ENCODE results near the gene ALKBH6.
"Not testable (repeated sequence)": the region's sequence is repeated elsewhere in the genome, so short reads cannot be mapped to it uniquely, and the experiment has no call there.

The ALKBH6 gene

GRCh38 chr19:36014012-36014924, at the start of gene ALKBH6:
Gene ALKBH6 (minus strand): TSS chr19:36014213. CDS start chr19:36013397, 816 bp downstream.
- DNase-seq (ENCODE audit: low read depth in 2 of 3, low spot score in 1 of 3) = peak; percentile 99 to 100 (median 100)

- DNase-seq (ENCODE audit: low read depth in 2 of 3, low spot score in 1 of 3) = no peak
These were observed 47.4 kb upstream of the ALKBH6 start for GRCh38 chr19:36061367-36061766.

DNA sequence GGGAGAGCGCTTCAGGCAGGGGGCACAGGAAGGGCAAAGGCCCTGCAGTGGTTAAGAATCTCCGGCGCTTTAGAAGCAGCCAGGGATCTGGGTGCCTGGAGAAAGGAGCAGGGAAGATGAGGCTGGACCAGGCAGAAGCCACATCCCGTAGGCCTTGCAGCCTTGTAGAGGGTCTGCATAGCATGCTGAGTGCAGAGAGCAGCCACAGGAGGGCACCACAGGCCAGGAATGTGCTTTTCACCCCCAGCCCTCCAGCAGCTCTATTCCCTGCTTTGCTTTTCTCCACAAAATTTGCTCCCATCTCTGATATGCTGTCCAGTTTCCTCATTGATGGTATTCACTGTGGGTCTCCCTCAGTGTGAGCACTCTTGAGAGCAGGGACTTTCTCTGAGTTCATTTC, 46.4 kb upstream of the ALKBH6 start:
- no peak for DNase-seq (ENCODE audit: low read depth in 2 of 3, low spot score in 1 of 3)

- DNase-seq (ENCODE audit: low read depth in 2 of 3, low spot score in 1 of 3) = no peak
These were observed 45.3 kb upstream of the ALKBH6 start for GRCh38 chr19:36059180-36059910.

DNA sequence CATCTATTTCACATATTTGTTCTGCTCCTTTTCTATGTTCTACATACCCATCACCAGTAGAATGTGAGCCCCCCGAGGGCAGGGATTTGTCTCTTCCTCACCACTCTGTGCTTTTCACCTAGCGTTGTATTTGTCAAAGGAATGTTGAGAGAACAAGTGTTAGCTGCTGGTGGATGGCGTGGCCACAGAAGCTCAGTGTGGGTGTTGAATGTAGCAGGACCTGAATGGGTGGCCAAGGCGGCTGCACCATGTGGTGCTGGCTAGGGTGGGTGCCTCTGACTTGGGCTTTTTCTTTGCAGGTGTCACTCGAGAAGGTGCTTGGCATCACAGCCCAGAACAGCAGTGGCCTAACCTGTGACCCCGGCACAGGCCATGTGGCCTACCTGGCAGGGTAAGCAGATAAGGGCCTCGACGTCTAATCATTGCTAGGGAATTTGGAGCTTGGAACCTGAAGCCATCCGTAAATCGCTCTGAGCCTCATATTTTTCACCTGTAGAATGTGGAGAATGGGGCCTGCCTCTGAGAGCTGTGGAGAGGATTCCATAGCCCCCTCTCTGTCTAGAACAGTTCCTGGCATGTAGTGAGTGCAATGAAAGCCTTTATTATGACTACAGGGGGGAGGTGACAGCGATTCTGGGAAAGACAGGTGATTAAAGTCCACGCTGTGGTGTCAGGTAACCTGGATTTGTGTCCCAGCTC, 44.6 kb upstream of the ALKBH6 start:
- no peak for DNase-seq (ENCODE audit: low read depth in 2 of 3, low spot score in 1 of 3)

- DNase-seq (ENCODE audit: low read depth in 2 of 3, low spot score in 1 of 3) = peak; percentile 89 to 94 (median 93)
These were observed 41.0 kb upstream of the ALKBH6 start, which contains the start of gene WDR62 for GRCh38 chr19:36054733-36055686. Gene WDR62 (plus strand): TSS chr19:36054897. CDS start chr19:36054972, 75 bp downstream.

DNA sequence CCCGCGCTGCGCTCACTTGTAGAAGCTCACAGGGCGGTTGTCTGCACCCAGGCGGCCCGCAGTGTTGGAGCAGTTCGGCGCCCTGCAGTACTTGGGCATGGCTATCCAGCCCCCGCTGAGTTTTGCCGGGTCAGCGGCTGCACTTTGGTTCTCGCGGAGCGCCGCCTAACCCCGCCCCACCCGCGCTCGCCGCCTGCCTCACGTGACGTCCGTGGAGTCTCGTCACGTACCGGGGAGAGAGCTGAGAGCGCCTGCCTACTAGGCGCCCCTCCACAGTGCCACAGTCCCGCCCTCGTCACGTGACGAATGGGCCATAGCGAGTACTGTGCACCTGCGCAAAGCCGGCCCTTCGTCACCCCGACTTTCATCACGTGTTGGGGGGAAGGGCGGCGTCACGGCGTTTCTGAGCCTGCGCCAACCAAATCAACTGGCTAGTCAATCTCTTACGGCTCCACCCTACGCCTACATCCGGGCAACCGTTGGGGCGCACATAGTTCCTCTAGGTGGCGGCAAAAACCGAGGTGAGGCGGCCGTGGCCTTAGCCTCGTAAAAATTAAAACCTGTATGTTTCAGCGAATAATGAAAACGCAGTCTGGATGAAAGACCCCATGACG, 40.2 kb upstream of the ALKBH6 start, which contains the start of gene THAP8:
Gene THAP8 (minus strand): TSS at position 167 of the 614 bp plus-strand sequence. CDS start 68 bp downstream, at position 99.
- DNase-seq (ENCODE audit: low read depth in 2 of 3, low spot score in 1 of 3) = peak; percentile 99 to 100 (median 99)

DNA sequence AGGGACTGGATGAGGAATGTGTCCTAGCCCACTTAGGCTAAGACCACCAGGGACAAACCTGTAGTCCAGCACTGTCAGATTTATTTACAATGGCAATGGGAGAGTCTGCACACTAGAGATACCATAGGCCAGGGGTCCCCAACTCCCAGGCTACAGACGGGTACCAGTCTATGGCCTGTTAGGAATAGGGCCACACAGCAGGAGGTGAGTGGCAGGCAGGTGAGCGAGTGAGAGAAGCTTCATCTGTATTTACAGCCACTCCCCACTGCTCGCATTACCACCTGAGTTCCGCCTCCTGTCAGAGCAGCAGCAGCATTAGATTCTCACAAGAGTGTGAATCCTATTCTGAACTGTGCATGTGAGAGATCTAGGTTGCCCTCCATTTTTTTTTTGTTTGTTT, 37.6 kb upstream of the ALKBH6 start:
- no peak for DNase-seq (ENCODE audit: low read depth in 2 of 3, low spot score in 1 of 3)

DNA sequence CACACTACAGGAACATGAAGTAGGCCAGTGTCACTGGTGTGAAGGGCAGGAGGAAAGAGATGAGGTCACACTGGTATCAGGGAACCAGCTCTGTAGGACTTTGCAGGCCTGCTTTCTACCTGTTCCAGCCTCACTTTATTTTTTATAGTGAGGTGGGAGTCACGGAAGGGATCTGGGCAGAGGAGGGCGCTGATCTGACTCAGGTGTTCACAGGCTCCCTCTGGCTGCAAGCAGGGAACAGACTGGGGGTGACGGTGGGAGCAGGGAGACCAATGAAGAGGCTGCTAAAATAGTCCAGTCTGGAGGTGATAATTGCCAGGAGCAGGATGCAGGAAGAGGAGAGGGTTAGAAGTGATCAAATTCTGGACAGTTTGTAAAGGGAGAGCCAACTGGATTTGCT, 37.2 kb upstream of the ALKBH6 start:
- DNase-seq (ENCODE audit: low read depth in 2 of 3, low spot score in 1 of 3) = no peak

DNA sequence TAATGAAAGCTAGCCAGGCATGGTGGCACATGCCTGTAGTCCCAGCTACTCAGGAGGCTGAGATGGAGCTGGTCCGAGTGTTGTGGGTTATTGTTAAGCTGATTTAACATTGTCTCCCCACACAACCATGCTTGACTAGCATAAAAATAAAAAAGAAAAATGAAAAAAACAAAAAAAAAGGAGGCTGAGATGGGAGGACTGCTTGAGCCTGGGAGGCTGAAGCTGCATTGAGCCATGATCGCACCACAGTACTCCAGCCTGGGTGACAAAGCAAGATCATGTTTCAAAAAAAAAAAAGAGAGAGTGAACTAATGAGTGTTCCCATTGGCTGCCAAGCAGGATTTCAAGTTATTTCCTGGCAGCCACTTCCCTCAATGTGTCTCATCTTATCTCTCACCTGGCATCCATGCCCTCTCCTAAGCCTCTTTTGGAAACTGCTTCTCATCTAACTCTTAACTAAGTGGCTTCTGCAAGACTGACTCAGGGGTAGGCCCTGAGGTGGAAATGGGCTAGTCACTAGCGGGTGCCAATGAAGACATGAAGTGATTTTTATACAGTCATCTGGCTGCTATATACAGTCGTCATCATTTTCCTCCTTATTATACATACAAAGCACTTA, 35.2 kb upstream of the ALKBH6 start:
- no peak for DNase-seq (ENCODE audit: low read depth in 2 of 3, low spot score in 1 of 3)

DNA sequence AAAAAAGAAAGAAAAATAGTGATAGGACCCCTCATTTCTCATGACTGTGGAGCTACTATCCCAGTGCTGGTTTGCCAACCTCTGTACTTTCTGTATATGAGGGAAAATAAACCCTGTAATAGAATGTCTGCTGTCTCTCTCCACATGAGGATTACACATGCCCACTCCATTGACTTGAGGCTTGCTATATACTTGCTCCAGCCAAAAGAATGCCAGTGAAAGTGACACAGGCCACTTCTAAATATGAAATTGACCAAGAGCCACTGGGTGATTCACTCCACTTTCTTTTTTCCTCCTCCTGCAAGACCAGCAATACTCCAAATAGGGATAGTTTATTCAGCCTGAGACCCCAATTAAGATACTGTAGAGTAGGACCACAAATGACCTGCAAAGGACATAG, 33.8 kb upstream of the ALKBH6 start:
- no peak for DNase-seq (ENCODE audit: low read depth in 2 of 3, low spot score in 1 of 3)

DNA sequence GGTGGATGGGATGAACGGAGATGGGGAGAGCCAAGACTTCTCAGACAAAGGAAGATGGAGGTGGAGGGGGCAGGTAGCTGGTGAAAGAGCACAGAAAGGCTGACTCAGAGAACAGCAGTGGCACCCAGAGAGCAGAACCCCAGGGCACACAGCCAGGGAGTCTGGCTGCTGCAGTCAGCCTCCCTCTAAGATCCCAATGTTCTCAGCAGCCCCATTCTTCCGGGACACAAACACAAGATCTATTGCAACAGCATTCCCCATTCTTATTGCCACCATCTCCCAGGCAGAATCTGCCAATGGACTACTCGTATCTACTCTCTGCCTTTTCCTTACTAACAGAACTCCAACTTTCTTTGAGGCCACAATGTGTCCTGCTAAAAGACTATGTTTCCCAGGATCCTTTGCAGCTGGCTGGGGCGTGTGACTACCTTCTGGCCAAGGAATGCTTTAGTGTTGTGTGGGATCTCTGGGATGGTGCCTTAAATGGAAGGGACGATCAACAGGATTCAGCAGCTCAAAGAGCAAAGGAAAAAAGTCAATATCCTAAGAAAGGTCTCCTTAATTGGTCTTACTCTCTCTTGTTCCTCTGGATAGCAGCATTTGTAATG, 32.5 kb upstream of the ALKBH6 start:
- DNase-seq (ENCODE audit: low read depth in 2 of 3, low spot score in 1 of 3) = no peak

DNA sequence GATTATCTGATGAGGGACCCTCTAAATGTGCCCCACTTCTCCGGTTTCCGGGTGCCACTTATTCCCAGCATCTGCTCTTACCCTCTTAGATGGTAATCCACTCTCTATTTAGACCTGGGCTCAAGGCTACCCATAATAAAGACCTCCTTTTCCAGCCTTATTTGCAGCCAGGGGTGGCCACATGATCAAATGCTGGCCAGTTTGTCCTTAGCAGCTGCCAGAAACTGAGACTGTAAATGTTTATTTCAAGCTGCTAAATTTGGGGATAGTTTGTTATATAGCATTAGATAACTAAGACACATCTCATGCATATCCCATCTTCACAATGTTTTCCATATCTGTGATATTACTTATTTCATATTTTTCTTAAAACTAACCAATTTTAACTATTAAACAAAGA, 29.9 kb upstream of the ALKBH6 start:
- DNase-seq (ENCODE audit: low read depth in 2 of 3, low spot score in 1 of 3) = no peak

GRCh38 chr19:36041831-36042230, 27.8 kb upstream of the ALKBH6 start:
- no peak for DNase-seq (ENCODE audit: low read depth in 2 of 3, low spot score in 1 of 3)

GRCh38 chr19:36041092-36041491, 27.1 kb upstream of the ALKBH6 start:
- DNase-seq (ENCODE audit: low read depth in 2 of 3, low spot score in 1 of 3) = not testable (repeated sequence)

DNA sequence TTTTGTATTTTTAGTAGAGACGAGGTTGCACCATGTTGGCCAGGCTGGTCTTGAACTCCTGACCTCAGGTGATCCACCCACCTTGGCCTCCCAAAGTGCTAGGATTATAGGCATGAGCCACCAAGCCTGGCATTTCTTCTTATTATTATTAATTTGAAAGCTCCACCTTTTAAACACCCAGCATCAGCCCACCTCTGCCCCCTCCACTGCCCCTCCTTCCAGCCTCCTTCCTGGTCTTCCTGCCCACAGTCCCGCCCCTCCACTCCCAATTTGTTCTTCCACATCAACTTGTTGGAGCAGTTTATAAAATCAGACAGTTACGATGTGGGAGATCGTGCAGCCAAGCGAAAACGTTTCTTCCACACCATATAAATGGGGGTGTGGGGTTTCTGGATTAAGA, 26.5 kb upstream of the ALKBH6 start:
- no peak for DNase-seq (ENCODE audit: low read depth in 2 of 3, low spot score in 1 of 3)

- peak in 2 of 3 donors; percentile 16 for DNase-seq (ENCODE audit: low read depth in 2 of 3, low spot score in 1 of 3)
These were observed 18.5 kb upstream of the ALKBH6 start, which contains the start of gene CLIP3 for GRCh38 chr19:36032251-36033104. Gene CLIP3 (minus strand): TSS chr19:36032873. CDS start chr19:36032357, 516 bp downstream.

- no peak for DNase-seq (ENCODE audit: low read depth in 2 of 3, low spot score in 1 of 3)
These were observed 17.3 kb upstream of the ALKBH6 start for GRCh38 chr19:36031308-36031707.

All from stimulated activated CD4-positive, alpha-beta T cell treated with anti-CD3 and anti-CD28 coated beads, Interleukin-12 subunit alpha, Interleukin-12 subunit beta, amount 100 ng/mL, for 48 hours (primary cell).